Mucosa of rectum (tissue), 2 donors: ENCODE data around the gene LYVE1.

Experiments
- H3K27ac ChIP-seq, 2 donors: one replicate each; pipeline ENCODE4 v1.7.0; 2013; ENCODE audit warnings: inconsistent platforms in 2 of 2, low read depth in 2 of 2, low read length in 2 of 2
- H3K27me3 ChIP-seq, 2 donors: one replicate each; pipeline ENCODE4 v1.7.0; 2013; ENCODE audit warnings: low read length in 2 of 2; ENCODE audit not compliant: control insufficient read depth in 2 of 2, insufficient read depth in 2 of 2
- H3K36me3 ChIP-seq, 2 donors: one replicate each; pipeline ENCODE4 v1.7.0; 2013; ENCODE audit warnings: low read length in 2 of 2; ENCODE audit not compliant: control insufficient read depth in 2 of 2, insufficient read depth in 2 of 2
- H3K4me1 ChIP-seq, 2 donors: one replicate each; pipeline ENCODE4 v1.7.0; 2013; ENCODE audit warnings: low read length in 2 of 2, mild to moderate bottlenecking in 1 of 2; ENCODE audit not compliant: control insufficient read depth in 2 of 2, insufficient read depth in 2 of 2
- H3K4me3 ChIP-seq, 2 donors: one replicate each; pipeline ENCODE4 v1.7.0; 2013; ENCODE audit warnings: low read length in 2 of 2
- H3K9ac ChIP-seq, 2 donors: one replicate each; pipeline ENCODE4 v1.7.0; 2013; ENCODE audit warnings: low read length in 2 of 2, low read depth in 1 of 2, mild to moderate bottlenecking in 1 of 2
- H3K9me3 ChIP-seq, 2 donors: one replicate each; pipeline ENCODE4 v1.7.0; 2013; ENCODE audit warnings: low read length in 2 of 2; ENCODE audit not compliant: control insufficient read depth in 2 of 2
- donor health status: healthy.
- donor health status: Normal muscosa, but diverticular disease.

LYVE1 gene

DNA sequence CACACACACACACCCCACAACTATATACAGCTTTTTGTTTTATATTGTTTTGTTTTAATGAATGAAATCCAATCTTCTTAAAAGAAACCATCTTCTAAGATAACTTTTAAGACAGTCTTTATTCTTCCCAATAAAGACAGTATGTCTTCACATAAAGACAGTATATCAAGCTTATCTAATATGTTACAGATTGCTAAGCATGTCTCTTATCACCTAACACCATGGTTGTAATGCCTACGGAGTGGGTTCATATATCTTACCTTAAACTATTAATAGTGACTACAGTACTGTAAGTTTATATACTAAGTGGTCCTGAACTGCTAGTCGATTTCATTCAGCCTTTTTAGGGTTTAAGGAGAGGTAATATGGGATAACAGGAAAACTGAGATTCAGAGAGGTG lies 35.9 kb downstream of the LYVE1 start:
- H3K27ac ChIP-seq = no peak overlapping the region
- peaks cover 0 to 7% of the 10 kb centered on the region in 2 donors for H3K4me1 ChIP-seq
- H3K36me3 ChIP-seq = peaks cover 19 to 21% of the 10 kb centered on the region in 2 donors
- H3K9me3 ChIP-seq = no peaks in the 10 kb centered on the region
- H3K9ac ChIP-seq = no peak overlapping the region
- H3K4me3 ChIP-seq = no peak overlapping the region
- H3K27me3 ChIP-seq = no peaks in the 10 kb centered on the region

DNA sequence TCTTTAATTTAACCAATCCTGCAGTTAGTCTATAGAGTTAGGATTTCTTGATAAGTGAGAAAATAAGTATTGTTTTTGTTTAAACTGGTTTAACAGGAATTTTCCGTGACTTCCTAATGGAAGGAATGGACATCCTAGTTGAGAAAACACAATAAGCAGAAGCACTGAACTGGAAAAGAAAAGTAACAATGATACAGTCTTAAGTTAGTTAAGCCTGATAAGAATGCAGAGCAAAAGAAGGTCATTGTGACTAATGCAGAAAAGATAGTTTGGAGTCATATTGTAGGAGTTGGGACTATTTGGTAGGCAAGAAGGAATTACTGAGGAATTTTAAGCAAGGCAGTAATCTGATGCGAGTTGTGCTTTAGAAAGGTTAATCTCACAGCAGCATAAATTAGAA lies 39.2 kb downstream of the LYVE1 start:
- no peaks in the 10 kb centered on the region for H3K27me3 ChIP-seq
- H3K27ac ChIP-seq = no peak overlapping the region
- no peak overlapping the region for H3K4me3 ChIP-seq
- H3K9me3 ChIP-seq = no peaks in the 10 kb centered on the region
- no peak overlapping the region for H3K9ac ChIP-seq
- peaks cover 23 to 30% of the 10 kb centered on the region in 2 donors for H3K36me3 ChIP-seq
- H3K4me1 ChIP-seq = peaks cover 0 to 13% of the 10 kb centered on the region in 2 donors

DNA sequence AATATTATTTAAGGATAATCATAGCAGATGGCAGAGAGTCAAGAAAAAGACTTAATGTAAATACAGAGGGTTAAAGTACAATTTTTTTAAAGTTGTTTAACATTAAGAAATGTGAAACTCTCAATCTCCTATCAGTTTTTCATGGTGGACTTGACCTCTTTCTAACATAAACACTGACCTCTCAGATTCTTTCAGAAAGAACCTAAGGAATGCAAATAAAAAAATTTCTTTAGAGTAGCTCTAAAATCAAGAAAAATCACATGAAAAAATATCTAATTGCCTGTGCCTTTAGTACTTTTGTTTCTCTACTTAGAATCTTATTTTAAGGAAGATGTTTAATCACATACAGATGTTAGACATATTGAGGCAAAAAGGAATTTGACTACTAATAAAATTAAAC lies 40.3 kb downstream of the LYVE1 start:
- Histone ChIP-seq H3K9ac (no peak overlapping the region), H3K4me1 (peaks cover 0 to 13% of the 10 kb centered on the region in 2 donors), H3K27ac (no peak overlapping the region), H3K27me3 (no peaks in the 10 kb centered on the region), H3K9me3 (no peaks in the 10 kb centered on the region), H3K4me3 (no peak overlapping the region), H3K36me3 (peaks cover 21 to 36% of the 10 kb centered on the region in 2 donors)

DNA sequence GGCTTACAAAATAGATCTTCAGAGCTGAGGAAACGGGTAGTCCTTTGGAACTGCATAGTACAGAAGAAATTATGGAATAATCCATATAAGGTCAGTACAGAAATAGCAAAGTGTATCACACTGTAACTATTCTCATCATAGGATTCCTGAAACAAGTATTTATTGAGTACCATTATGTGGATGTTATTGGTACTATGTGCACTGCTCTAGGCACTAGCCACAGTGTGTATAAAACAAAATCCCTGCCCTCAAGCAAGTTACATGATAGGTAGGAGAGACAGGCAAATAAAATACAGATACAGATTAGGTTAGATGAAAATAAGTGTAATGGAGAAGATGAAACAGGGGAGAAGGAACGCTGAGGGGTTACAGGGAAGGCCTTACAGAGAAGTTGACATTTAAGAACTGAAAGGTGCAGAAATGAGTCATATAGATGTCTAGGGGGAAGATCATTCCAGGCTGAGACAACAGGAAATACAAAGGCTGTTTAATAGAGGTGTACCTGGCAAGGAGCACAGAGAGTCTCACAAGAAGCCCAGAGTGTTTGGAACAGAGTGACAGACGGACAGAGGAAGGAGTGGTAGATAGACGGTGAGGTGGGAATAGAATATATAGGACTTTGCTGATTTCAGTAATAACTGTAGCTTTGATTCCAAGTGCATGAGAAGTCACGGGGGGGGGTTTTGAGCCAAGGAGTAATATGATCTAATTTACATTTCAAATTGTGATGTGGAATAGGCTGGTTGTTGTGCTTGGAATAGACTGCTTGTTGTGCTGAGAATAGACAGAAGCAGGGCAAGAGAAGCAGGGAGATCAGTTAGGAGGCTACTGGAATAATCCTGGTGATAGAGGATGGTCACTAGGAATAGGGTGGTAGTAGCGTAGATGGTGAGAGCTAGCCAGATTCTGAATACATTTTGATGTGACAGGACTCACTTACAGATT lies 41.2 kb downstream of the LYVE1 start:
- Histone ChIP-seq H3K9ac (peak overlapping the region in 1 of 2 donors; percentile 27), H3K27ac (peak overlapping the region in 1 of 2 donors; percentile 7)

DNA sequence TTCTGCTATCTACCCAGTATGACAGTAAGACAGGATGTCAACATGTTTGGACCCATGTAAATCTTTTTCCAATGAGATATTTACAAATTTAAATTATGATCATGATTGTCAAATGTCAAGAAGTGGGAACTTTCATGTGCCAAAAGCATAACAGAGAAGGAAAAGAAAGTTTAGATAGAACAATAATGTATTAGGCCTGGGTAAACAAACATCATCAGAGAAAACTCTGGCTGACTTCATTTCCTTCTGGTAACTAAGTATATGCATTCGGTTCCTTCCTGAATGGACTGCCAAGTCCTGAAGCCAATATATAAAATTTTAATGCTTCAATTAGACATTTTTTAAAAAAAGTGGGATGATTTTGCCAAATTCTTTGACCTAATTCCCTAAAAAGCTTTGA lies 44.0 kb downstream of the LYVE1 start:
- Histone ChIP-seq H3K27me3 (no peaks in the 10 kb centered on the region), H3K9ac (no peak overlapping the region), H3K4me1 (peaks cover 0 to 13% of the 10 kb centered on the region in 2 donors), H3K36me3 (peaks cover 20 to 48% of the 10 kb centered on the region in 2 donors), H3K27ac (no peak overlapping the region), H3K9me3 (no peaks in the 10 kb centered on the region), H3K4me3 (no peak overlapping the region)

More for the DNA sequence above, 41.2 kb downstream of the LYVE1 start:
- Histone ChIP-seq H3K27me3 (no peaks in the 10 kb centered on the region), H3K36me3 (peaks cover 18 to 34% of the 10 kb centered on the region in 2 donors), H3K4me1 (peaks cover 0 to 13% of the 10 kb centered on the region in 2 donors), H3K4me3 (no peak overlapping the region), H3K9me3 (no peaks in the 10 kb centered on the region)

DNA sequence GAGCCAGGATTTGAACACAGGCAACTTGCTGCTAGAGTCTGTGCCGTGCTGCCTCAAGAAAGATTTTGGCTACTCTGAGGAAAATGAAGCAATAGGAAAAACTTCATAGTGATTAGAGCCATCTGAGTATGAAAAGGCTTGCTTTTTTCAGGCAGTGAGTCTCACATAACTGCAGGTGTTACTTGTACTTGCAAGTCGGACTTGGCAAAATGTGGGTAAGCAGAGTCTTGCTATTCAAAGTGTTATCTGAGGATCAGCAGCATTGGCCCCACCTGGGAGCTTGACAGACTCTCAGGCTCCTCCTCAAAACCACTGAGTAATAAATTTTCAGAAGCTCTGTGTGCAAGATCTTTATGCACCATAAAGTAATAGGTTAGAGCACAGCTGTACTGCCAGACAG lies 45.5 kb downstream of the LYVE1 start:
- Histone ChIP-seq H3K4me3 (no peak overlapping the region), H3K36me3 (peaks cover 17 to 50% of the 10 kb centered on the region in 2 donors), H3K27ac (no peak overlapping the region), H3K9me3 (no peaks in the 10 kb centered on the region), H3K9ac (no peak overlapping the region), H3K27me3 (no peaks in the 10 kb centered on the region), H3K4me1 (peaks cover 0 to 10% of the 10 kb centered on the region in 2 donors)

DNA sequence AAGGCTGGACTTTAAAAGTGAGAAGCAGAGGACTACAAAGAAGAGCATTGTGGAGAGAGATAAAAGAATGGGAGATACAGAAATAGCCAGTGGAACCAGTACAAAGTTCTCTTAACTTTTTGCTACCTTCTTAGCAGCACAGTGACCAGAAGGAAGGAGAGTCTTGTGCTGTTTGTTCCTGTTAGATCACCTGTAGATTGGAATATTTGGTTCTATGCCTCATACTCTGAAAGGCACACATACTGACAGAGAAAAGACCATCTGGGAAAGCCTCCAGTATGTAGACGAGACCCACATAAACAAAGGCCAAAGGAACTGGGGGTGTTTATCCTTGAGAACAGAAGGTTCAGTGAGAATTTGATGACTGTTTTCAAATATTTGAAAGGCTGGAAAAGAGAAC lies 46.2 kb downstream of the LYVE1 start:
- Histone ChIP-seq H3K9ac (no peak overlapping the region), H3K4me3 (no peak overlapping the region)

DNA sequence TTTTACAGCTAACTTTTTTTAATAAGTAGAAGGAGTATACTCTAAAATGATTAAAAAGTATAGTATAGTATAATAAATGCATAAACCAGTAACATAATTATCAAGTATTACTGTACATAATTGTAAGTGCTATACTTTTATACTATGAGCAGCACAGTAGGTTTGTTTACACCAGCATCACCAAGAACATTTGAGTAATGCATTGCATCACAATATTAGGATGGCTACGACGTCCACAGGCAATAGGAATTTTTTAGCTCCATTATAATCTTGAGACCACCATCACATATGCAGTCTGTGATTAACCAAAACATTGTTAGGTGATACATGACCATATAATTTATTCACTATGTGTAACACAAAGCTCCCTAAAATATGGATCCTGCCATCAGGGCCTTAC lies 47.9 kb downstream of the LYVE1 start:
- H3K9me3 ChIP-seq = no peaks in the 10 kb centered on the region
- no peaks in the 10 kb centered on the region for H3K4me1 ChIP-seq
- no peak overlapping the region for H3K27ac ChIP-seq
- H3K27me3 ChIP-seq = no peaks in the 10 kb centered on the region
- peaks cover 15 to 41% of the 10 kb centered on the region in 2 donors for H3K36me3 ChIP-seq
- H3K4me3 ChIP-seq = no peak overlapping the region
- no peak overlapping the region for H3K9ac ChIP-seq

More for the DNA sequence above, 46.2 kb downstream of the LYVE1 start:
- Histone ChIP-seq H3K9me3 (no peaks in the 10 kb centered on the region), H3K36me3 (peaks cover 17 to 45% of the 10 kb centered on the region in 2 donors), H3K27ac (no peak overlapping the region), H3K27me3 (no peaks in the 10 kb centered on the region), H3K4me1 (peaks cover 0 to 4% of the 10 kb centered on the region in 2 donors)

DNA sequence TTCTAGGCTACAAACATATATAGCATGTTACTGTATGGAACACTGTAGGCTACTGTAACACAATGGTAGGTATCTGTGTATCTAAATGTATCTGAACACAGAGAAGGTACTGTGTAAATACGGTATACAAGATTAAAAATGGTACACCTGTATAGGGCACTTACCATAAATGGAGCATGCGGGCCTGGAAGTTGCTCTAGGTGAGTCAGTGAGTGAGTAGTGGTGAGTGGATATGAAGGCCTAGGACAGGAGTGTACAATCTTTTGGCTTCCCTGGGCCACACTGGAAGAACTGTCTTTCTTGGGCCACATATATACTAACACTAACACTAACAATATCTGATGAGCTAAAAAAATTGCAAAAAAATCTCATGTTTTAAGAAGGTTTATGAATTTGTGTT lies 48.8 kb downstream of the LYVE1 start:
- Histone ChIP-seq H3K36me3 (peaks cover 15 to 39% of the 10 kb centered on the region in 2 donors), H3K9ac (no peak overlapping the region), H3K27ac (no peak overlapping the region), H3K4me1 (no peaks in the 10 kb centered on the region), H3K9me3 (no peaks in the 10 kb centered on the region), H3K27me3 (no peaks in the 10 kb centered on the region), H3K4me3 (no peak overlapping the region)

DNA sequence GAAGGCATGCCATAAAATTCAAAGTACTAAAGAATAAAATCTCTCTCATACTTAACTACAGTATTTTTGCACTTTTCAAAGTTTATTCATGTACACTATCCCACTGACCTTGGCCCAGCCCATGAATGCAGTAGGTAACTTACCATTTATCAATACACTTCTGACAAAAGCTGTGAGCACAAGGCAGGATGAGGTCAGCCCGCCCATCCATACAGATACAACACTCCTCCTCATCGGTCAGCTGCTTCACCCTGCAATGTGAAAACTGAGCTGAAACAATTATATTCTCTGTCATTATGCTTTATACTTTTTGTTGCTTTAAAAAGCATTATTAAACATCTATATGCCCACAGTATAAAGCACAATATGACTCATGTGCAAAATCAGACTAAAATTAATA lies 49.6 kb downstream of the LYVE1 start:
- Histone ChIP-seq H3K4me3 (no peak overlapping the region), H3K4me1 (no peaks in the 10 kb centered on the region), H3K9ac (no peak overlapping the region), H3K36me3 (peaks cover 15 to 34% of the 10 kb centered on the region in 2 donors), H3K27me3 (no peaks in the 10 kb centered on the region), H3K9me3 (no peaks in the 10 kb centered on the region), H3K27ac (no peak overlapping the region)
